Measurements from ENCODE around the gene RAD23B.

RAD23B gene

GRCh38 chr9:107350443-107350842 is 67.4 kb downstream of the RAD23B start:
- no peak overlapping the region for H3K4me3 ChIP-seq (replicated peaks; ENCODE audit: low read depth, low read length)
- no peak for DNase-seq (ENCODE audit: extremely low read depth, low read depth)
- no peak for TF ChIP-seq CTCF (IDR thresholded peaks at IDR 0.05; ENCODE audit: low read depth, low read length, missing control alignments)

GRCh38 chr9:107351382-107352045 is 68.4 kb downstream of the RAD23B start:
- no peak for TF ChIP-seq CTCF (IDR thresholded peaks at IDR 0.05; ENCODE audit: low read depth, low read length, missing control alignments)
- DNase-seq (ENCODE audit: extremely low read depth, low read depth) = no peak
- no peak overlapping the region for H3K4me3 ChIP-seq (replicated peaks; ENCODE audit: low read depth, low read length)

GRCh38 chr9:107355394-107355793 is 72.3 kb downstream of the RAD23B start:
- H3K4me3 ChIP-seq (replicated peaks; ENCODE audit: low read depth, low read length) = no peak overlapping the region
- no peak for TF ChIP-seq CTCF (IDR thresholded peaks at IDR 0.05; ENCODE audit: low read depth, low read length, missing control alignments)
- no peak for DNase-seq (ENCODE audit: extremely low read depth, low read depth)

GRCh38 chr9:107358986-107359385 is 75.9 kb downstream of the RAD23B start:
- TF ChIP-seq CTCF (IDR thresholded peaks at IDR 0.05; ENCODE audit: low read depth, low read length, missing control alignments) = no peak
- DNase-seq (ENCODE audit: extremely low read depth, low read depth) = no peak
- no peak overlapping the region for H3K4me3 ChIP-seq (replicated peaks; ENCODE audit: low read depth, low read length)

GRCh38 chr9:107360098-107360497 is 77.0 kb downstream of the RAD23B start:
- no peak for DNase-seq (ENCODE audit: extremely low read depth, low read depth)
- TF ChIP-seq CTCF (IDR thresholded peaks at IDR 0.05; ENCODE audit: low read depth, low read length, missing control alignments) = no peak
- no peak overlapping the region for H3K4me3 ChIP-seq (replicated peaks; ENCODE audit: low read depth, low read length)

GRCh38 chr9:107361816-107362215 is 78.7 kb downstream of the RAD23B start:
- no peak overlapping the region for H3K4me3 ChIP-seq (replicated peaks; ENCODE audit: low read depth, low read length)
- no peak for TF ChIP-seq CTCF (IDR thresholded peaks at IDR 0.05; ENCODE audit: low read depth, low read length, missing control alignments)
- no peak for DNase-seq (ENCODE audit: extremely low read depth, low read depth)
